Stimulated activated CD4-positive, alpha-beta T cell treated with anti-CD3 and anti-CD28 coated beads, Interleukin-4, amount 100 ng/mL, for 24 hours (primary cell): Measurements from ENCODE around the gene KRTAP29-1.
"Not testable (repeated sequence)": the region's sequence is repeated elsewhere in the genome, so short reads cannot be mapped to it uniquely, and the experiment has no call there.

ENCODE experiments used
- DNase-seq: peaks from one replicate; pipeline ENCODE4 v3.0.0-alpha.2; 2020

KRTAP29-1 gene

DNA sequence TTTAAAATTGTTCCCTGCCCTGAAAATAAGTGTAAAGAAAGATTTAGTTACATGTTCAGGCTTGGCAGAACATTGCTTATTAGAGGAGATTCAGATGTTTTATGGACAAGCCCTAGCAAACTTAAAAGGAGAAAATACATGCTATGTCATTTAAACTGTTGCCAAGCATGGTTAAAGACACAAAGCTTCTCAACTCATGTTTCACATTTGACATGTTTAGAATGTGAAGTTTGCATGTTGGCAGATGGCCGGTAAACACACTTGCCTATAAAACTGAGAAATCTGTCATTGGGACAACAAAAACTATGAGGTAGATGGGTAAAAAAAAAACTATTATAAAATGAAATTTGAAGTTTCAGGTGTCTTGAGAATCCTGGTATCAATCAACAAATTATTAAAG lies 5.8 kb downstream of the KRTAP29-1 start:
- no peak for DNase-seq

DNA sequence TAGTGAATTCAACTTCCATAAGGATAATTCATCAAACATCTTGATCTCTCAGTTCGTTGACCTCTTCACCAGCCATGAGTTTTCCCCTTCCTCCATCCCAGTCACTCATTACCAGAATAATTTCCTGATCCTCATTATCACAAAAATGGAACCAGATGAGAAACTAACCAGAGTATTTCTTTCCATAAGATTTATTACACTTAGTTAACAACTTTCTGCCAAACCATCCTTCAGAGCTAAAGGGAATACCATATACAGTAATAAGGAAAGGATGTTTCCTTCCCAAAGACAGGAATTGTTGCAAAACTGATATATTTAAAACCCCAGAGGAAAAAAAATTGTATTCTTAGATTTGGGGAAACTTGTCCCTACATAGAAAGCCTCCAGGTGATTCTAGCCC lies 8.6 kb downstream of the KRTAP29-1 start:
- no peak for DNase-seq

DNA sequence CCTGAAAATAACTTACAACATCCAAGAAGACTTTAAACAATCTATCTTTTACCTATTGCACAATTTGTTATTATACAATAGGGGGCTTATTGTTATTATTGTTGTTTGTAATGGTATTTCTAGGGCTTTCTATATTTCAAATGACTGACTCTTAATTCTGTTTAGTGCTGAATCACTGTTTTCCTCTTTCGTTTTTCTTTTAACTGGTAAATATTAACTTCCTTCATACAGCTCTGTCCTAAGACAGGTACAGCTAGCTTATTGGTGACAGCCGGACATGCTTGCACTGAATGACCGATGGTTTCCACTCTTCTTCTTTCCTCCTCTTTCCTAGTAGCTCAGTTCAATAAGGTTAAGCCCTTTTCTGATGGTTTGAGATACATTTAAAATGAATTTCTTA lies 15.6 kb downstream of the KRTAP29-1 start:
- no peak for DNase-seq

DNA sequence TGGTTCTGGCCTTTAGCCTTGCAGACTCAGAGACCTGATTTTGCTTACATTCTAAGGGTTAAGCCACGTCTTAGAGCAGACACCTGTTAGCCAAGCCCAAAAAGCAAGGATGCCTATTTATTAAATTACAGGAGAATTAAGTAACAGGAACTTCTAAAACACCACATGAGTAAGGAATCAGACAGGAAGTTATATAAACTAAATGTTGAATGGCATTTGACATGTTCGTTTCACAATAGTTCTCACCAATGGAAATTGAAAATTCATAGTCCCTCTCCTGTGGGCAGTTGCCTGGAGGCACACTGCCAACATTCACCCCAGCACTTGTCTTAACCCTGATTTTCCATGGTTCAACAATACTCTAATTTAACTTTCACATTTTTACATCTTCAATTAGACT lies 18.1 kb downstream of the KRTAP29-1 start:
- no peak for DNase-seq

DNA sequence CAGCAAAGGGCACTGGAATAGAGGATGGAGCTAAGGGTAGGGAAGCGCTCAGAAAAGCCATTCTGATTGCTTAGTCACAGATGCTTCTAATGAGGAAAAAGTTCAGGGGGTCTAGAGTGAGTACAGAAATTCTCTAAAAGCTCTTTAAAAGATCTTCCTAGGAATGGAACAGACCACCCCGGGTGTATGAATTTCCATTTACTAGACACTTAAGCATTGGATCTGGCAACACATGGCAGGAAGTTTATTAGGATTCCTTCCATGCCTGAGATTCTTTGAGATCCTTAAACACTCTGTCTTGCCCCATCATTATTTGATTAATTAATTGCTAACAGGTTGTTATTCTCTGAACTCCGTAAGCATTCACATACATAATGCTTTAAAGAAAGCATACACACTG lies 18.6 kb downstream of the KRTAP29-1 start:
- DNase-seq = no peak

DNA sequence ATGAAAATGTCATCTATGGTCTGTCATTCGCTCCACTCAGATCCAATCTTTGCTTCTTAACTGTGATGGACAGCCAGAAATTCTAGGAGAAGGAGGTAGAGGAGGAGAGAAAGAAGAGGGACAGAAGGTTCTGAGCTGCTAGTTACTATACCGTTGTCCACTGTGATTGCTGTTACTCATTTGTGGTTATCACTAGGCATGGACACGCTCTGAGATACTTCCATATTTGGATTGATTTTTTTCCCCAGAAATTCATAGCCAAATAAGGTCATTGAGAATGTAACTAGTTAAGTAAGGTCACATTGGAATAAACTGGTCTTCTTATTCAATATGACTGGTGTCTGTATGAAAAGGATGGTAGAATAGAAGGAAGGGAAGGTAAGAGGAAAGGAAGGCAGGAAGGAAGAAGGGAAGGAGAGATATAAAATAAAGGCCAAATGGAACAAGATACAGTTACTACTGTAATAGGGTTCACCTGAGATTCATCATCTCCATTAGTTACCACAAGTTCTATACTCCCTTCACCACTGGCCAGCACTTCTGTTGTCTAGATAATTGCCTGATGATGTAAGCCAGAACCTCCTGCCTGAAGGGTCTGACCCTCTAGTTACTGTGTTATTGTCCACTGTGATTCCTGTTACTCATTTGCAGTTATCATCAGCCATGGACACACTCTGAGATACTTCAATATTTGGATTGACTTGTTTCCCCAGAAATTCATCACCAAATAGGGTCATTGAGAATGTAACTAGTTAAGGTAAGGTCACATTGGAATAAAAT lies 24.3 kb downstream of the KRTAP29-1 start:
- DNase-seq = no peak

DNA sequence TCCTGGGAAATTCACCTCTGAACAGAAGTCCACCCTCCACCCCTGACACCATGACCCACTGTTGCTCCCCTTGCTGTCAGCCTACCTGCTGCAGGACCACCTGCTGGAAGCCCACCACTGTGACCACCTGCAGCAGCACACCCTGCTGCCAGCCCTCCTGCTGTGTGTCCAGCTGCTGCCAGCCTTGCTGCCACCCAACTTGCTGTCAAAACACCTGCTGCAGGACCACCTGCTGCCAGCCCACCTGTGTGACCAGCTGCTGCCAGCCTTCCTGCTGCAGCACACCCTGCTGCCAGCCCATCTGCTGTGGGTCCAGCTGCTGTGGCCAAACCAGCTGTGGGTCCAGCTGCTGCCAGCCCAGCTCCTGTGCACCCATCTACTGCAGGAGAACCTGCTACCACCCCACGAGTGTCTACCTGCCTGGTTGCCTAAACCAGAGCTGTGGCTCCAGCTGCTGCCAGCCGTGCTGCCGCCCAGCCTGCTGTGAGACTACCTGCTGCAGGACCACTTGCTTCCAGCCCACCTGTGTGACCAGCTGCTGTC lies 26.9 kb downstream of the KRTAP29-1 start, which contains the start of gene KRTAP9-7:
TSS of gene KRTAP9-7 (plus strand) at position 51 of the 543 bp plus-strand sequence. CDS start at position 51, 0 bp downstream.
- DNase-seq = not testable (repeated sequence)

DNA sequence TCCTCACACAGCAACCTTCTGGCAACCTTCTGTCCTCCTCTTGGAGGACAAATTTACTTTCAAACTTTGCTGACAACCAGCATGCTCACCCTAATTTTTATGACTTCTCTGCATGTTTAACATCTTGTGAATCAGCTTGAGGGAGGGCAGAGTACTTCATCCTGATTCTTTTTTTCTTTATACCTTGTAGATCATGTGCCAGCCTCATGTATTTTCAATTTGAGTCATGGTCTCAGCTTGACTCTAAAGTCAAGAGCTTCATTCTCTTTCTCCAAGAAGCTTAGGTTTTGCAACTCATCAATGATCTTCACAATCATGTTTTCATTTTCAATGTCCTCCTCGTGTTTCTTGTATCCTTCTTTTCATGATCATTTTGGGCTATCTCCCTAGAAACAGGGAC lies 30.8 kb downstream of the KRTAP29-1 start:
- no peak for DNase-seq

DNA sequence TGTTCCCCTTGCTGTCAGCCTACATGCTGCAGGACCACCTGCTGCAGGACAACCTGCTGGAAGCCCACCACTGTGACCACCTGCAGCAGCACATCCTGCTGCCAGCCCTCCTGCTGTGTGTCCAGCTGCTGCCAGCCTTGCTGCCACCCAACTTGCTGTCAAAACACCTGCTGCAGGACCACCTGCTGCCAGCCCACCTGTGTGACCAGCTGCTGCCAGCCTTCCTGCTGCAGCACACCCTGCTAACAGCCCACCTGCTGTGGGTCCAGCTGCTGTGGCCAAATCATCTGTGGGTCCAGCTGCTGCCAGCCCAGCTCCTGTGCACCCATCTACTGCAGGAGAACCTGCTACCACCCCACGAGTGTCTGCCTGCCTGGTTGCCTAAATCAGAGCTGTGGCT lies 31.3 kb downstream of the KRTAP29-1 start:
- DNase-seq = not testable (repeated sequence)

DNA sequence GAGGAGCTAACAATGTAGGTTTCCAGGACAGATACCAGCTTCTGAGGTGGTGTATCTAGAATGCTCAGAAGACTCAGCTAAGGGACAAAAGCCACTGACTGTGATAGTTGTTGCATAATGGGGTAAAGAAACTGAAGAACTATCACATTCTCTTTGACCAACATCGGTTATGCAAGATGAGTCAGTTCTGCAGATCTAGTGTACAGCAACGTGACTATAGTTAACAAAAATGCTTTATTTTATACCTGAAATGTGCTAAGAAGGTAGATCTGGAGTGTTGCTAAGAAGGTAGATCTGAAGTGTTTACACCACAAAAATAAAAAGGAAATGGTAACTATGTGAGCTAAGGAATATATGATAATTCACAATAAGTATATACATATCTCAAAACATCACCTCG lies 34.9 kb downstream of the KRTAP29-1 start:
- no peak for DNase-seq

DNA sequence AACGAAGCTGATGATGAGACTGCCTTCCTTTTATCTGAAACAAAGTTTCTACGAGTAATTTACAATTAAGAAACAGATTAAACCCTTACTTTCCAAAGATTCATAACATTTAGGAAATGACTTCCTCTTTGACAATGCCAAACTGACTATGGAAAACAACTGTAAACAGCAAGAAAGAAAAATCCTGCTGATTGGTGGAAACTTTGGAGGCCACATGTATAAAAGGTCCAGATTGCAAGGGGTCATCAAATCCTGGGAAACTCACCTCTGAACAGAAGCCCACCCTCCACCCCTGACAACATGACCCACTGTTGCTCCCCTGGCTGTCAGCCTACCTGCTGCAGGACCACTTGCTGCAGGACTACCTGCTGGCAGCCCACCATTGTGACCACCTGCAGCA lies 37.6 kb downstream of the KRTAP29-1 start, which contains the start of gene KRTAP9-6:
TSS of gene KRTAP9-6 (plus strand) at position 301 of the 400 bp plus-strand sequence. CDS start at position 301, 0 bp downstream.
- DNase-seq = no peak

DNA sequence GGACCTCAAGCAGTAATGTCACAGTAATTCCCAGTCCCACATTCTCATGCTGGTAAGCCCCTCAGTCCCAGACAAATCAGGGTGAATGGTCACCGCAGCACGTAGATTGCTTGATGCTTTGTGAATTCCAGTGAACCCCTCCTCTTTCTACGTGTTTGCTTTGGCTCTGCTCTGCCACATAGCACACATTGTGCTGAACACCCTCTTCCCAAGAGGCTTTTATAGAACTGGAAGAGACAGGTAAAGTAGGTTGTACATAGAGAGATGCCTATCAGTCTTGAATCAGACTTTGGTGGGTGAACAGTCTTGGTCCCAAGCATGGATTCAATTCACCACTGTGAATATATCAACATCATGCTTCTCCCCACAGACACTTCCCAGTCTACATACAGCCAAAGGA lies 38.1 kb downstream of the KRTAP29-1 start:
- DNase-seq = no peak

DNA sequence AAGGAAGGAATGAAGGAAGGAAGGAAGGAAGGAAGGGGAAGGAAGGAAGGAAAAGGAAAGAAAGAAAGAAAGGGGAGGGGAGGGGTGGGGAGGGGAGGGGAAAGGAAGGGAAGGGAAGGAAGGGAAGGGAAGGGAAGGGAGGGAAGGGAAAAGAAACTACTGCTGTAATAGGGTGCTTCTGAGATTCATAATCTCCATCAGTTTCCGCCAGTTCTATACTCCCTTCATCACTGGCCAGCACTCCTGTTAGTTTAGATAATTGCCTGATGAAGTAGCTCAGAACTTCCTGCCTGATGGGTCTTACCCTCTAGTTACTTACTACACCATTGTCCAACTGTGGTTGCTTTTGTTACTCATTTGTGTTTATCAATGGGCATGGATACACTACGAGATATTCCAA lies 39.4 kb downstream of the KRTAP29-1 start:
- no peak for DNase-seq

DNA sequence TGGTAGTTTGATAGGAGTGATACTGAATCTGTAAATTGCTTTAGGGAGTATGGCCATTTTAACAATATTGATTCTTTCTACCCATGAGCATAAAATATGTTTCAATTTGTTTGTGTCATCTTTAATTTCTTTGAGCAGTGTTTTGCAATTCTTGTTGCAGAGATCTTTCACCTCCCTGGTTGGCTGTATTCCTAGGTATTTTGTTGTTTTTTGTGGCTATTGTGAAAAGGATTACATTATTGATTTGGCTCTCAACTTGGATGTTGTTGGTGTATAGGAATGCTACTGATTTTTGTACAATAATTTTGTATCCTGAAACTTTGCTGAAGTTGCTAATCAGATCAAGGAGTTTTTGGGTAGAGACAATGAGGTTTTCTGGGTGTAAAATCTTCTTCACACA lies 44.2 kb downstream of the KRTAP29-1 start:
- DNase-seq = no peak

DNA sequence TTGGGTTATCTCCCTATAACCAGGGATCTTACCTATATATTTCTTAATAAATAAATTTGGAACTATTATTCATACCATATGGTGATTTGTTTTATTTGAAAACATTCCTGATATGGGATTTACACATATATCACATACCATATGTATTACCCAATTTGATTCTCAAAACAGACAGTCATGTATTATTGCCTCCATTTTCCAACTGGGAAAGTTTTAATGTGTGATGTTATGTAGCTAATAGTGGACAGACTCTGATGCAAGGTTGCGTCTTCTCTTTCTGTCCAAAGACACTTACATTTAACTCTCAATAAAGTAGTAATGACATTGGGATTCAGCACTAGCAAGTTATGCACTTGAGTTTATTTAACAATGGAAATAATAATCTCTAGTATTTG lies 46.4 kb downstream of the KRTAP29-1 start:
- no peak for DNase-seq

DNA sequence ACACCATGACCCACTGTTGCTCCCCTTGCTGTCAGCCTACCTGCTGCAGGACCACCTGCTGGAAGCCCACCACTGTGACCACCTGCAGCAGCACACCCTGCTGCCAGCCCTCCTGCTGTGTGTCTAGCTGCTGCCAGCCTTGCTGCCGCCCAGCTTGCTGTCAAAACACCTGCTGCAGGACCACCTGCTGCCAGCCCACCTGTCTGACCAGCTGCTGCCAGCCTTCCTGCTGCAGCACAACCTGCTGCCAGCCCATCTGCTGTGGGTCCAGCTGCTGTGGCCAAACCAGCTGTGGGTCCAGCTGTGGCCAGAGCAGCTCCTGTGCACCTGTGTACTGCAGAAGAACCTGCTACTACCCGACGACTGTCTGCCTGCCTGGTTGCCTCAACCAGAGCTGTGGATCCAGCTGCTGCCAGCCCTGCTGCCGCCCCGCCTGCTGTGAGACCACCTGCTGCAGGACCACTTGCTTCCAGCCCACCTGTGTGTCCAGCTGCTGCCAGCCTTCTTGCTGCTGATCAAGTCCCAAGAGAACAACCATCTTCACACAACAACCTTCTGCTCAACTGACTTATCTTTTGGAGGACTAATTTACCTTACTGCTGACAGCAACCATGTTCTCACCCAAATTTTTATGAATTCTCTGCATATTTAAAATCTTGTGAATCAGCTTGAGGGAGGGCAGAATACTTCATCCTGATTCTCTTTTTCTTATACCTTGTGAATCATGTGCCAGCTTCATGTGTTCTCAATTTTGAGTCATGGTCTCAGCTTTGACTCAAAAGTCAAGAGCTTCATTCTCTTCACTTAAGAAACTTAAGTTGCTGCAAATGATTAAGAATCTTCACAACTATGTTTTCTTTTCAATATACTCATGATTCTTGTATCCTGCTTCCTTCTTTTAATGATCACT lies 47.0 kb downstream of the KRTAP29-1 start, which contains the start of gene KRTAP9-9:
TSS of gene KRTAP9-9 (plus strand) at position 4 of the 910 bp plus-strand sequence.
- not testable (repeated sequence) for DNase-seq

DNA sequence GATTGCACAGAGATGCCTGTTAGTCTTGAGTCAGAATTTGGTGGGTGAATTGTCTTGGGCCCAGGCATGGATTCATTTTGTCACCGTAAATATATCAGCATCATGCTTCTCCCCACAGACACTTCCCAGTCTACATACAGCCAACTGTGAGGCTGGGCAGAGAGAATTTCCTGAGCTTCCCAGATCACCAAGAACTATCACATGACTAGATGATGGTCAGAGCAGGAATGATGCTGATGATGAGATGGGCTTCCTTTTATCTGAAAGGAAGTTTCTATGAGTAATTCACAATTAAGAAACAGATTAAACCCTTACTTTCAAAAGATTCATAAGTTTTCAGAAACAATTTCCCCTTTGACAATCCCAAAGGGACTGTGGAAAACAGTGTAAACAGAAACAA lies 47.8 kb downstream of the KRTAP29-1 start:
- no peak for DNase-seq
